GM19397 (cell line): ENCODE measurements around the gene LDLR.
"Not testable (repeated sequence)": the region's sequence is repeated elsewhere in the genome, so short reads cannot be mapped to it uniquely, and the experiment has no call there.

Experiments
- ATAC-seq: cut with Tn5 transposase; IDR thresholded peaks from one replicate; pipeline ENCODE4 v1.9.1; 2021; ENCODE audit warnings: mild to moderate bottlenecking, moderate library complexity; ENCODE audit not compliant: unreplicated experiment

LDLR gene

DNA sequence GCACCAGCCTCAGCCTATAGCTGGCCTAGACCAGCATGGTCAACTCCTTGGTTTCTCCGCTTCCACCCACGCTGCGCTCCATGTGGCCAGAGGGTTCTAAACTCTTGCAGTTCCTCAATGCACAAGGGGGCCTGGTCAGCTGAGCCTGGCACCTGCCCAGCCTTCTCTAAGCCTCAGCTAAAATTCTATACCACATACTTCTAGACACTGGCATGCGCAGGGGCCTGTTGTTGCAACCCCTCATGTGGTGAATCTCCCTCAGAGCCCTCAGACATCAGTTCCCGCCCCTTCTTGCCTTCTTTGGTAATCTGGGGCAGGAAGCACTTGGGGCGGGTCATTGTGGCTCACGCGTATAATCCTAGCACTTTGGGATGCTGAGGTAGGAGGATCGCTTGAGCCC, 19.7 kb upstream of the LDLR start:
- no peak for ATAC-seq

DNA sequence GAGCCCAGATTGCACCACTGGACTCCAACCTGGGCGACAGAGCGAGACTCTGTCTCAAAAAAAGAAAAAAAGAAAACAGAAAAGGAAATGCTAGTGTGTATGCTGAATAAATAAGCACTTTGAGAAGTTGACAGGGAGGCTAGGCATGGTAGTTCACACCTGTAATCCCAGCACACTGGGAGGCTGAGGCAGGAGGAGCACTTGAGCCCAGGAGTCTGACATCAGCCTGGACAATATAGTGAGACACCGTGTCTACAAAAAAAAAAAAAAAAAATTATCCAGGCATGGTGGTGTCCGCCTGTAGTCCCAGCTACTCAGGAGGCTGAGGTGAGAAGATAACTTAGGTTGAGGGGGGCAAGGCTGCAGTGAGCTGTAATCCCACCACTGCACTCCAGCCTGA, 19.1 kb upstream of the LDLR start:
- no peak for ATAC-seq

DNA sequence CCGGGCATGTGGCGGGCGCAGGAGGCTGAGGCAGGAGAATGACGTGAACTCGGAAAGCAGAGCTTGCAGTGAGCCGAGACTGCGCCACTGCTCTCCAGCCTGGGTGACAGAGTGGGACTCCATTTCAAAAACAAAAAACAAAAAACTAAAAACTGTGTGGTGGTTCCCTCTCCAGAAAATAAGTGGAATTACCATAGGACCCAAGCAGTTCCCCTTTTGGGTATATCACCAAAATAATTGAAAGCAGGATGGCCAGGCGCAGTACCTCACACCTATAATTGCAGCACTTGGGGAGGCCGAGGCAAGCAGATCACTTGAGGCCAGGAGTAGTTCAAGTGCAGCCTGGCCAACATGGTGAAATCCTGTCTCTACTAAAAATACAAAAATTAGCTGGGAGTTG, 15.7 kb upstream of the LDLR start:
- ATAC-seq: no peak

DNA sequence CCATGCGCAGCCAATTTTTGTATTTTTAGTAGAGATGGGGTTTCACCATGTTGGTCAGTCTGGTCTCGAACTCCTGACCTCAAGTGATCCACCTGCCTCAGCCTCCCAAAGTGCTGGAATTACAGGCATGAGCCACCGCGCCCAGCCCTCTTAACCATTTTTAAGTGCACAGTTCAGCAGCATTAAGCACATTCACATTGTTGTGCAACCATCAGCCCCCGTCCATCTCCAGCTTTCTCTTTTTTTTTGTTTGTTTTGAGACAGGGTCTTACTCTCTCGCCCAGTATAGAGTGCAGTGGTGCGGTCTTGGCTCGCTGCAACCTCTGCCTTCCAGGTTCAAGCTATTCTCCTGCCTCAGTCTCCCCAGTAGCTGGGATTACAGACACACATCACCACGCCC, 12.5 kb upstream of the LDLR start:
- ATAC-seq: not testable (repeated sequence)

DNA sequence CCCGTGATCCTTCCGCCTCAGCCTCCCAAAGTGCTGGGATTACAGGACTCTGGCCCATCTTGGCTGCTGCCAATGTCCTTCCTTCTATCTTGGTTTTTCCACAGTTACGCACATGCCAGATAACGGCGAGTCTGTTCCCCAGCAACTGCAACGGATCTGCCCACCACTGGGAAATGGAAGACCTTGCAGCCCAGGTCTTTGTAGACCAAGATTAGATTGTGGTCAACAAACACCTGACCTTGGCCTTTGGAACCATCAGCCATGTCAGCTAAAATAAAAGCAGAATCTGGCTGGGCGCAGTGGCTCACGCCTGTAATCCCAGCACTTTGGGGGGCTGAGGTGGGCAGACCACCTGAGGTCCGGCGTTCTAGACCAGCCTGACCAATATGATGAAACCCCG, 10.4 kb upstream of the LDLR start:
- ATAC-seq: no peak

DNA sequence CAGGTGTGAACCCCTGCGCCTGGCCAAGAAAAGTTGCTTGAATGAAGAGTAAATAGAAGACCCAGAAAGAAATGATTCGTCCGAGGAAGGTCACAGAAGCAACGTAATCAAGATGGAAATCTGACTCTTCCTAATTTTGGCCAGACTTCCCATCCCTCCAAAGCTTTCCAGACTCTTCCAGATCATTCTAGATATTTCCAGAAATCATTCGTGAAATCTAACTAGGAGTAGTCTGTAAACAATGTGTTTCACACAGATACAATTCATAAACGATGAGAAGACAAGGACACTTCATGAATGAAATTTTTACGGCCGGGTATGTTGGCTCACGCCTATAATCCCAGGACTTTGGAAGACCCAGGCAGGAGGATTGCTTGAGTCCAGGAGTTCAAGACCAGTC, 9.3 kb upstream of the LDLR start:
- ATAC-seq: no peak

DNA sequence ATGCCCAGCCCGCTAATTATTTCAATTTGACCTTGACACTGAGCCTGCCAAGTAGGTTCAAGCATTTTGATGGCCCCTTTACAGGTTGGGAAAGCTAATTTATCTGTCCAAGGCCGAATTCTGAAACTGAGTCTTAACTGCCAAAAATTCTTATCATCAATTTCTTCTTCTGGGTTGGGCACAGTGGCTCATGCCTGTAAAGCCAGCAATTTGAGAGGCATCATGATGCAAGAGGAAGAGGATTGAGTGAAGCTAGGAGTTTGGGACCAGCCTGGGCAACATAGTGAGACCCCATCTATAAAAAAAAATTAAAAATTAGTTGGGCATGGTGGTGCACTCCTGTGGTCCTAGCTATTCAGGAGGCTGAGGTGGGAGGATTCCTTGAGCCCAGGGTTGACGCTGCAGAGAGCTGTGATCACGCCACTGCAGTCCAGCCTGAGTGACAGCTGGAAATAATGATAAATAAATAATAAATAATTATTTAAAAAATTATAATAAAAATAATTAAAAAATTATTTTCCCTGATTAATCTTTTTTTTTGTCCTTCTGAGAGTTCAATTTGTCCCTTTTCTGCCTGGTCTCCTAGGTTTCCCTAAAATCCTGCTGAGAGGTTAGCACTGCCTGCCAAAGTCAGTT, 1.3 kb upstream of the LDLR start:
- no peak for ATAC-seq

DNA sequence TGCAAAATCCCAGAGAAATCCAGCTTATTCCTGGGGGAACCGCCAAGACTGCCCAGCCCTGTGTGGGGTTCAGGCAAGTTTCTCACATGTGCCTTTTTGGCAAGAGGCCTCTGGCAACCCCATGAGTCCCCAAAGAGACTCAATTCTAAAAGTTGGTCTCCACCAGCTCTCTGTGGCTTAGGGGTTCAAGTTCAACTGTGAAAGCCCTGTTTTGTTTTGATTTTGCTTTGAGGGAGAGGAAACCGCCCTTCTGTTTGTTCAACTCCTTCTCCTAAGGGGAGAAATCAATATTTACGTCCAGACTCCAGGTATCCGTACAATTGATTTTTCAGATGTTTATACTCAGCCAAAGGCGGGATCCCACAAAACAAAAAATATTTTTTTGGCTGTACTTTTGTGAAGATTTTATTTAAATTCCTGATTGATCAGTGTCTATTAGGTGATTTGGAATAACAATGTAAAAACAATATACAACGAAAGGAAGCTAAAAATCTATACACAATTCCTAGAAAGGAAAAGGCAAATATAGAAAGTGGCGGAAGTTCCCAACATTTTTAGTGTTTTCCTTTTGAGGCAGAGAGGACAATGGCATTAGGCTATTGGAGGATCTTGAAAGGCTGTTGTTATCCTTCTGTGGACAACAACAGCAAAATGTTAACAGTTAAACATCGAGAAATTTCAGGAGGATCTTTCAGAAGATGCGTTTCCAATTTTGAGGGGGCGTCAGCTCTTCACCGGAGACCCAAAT, 583 bp upstream of the LDLR start:
- no peak for ATAC-seq

DNA sequence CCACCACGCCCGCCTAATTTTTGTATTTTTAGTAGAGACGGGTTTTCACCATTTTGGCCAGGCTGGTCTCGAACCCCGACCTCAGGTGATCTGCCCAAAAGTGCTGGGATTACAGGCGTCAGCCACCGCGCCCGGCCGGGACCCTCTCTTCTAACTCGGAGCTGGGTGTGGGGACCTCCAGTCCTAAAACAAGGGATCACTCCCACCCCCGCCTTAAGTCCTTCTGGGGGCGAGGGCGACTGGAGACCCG, 676 bp downstream of the LDLR start:
- ATAC-seq: not testable (repeated sequence)

DNA sequence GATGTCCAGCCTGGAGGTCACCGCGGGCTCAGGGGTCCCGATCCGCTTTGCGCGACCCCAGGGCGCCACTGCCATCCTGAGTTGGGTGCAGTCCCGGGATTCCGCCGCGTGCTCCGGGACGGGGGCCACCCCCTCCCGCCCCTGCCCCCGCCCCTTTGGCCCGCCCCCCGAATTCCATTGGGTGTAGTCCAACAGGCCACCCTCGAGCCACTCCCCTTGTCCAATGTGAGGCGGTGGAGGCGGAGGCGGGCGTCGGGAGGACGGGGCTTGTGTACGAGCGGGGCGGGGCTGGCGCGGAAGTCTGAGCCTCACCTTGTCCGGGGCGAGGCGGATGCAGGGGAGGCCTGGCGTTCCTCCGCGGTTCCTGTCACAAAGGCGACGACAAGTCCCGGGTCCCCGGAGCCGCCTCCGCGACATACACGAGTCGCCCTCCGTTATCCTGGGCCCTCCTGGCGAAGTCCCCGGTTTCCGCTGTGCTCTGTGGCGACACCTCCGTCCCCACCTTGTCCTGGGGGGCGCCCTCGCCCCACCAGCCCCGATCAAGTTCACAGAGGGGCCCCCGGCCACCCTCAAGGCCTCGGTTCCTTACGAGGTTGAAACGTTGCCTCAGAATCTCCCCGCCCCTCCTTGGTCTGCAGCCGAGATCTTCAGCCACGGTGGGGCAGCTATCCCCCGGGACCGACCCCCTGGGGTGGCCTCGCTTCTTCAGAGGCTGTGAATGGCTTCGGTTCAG, 1.2 kb downstream of the LDLR start:
- ATAC-seq: peak; percentile 84

DNA sequence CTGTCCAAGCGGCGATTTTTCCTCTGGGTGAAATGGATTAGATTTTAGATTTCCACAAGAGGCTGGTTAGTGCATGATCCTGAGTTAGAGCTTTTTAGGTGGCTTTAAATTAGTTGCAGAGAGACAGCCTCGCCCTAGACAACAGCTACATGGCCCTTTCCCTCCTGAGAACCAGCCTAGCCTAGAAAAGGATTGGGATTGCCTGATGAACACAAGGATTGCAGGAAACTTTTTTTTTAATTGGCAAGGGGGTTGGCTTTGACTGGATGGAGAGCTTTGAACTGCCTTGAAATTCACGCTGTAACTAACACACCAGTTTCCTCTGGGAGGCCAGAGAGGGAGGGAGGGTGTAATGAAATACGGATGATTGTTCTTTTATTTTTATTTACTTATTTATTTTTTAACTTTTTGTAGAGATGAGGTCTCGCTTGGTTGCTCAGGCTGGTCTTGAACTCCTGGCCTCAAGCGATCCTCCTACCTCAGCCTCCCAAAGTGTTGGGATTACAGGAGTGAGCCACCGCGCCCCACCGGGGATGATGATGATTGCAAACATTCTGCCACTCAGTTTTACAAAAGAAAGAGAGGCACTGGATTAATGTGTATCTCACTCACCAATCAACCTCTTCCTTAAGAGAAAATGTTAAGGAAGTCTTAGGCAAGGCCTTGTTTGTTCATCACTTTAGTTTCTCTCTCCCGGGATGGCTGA, 1.9 kb downstream of the LDLR start:
- no peak for ATAC-seq

DNA sequence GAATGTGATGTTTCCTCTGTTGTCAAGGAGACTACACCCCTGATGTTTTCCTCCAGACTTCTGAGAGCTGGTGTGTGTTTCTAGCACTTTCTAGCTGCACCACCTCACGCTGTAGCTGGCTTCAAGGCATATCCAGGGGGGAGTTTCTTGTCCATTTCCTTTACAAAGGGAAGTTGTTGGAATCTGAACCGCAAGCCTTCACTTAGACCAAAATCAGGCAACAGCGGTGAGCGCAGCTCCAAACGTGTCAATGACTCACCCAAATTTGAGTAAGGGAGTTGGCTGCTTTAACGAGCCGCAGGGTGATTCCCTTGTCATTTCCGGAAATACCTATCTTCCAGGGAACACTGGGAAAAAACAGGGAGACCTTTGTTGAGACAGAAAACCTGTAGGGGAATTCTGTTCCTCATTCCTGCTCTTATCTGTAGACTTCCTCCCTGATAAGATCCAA, 2.5 kb downstream of the LDLR start:
- no peak for ATAC-seq

DNA sequence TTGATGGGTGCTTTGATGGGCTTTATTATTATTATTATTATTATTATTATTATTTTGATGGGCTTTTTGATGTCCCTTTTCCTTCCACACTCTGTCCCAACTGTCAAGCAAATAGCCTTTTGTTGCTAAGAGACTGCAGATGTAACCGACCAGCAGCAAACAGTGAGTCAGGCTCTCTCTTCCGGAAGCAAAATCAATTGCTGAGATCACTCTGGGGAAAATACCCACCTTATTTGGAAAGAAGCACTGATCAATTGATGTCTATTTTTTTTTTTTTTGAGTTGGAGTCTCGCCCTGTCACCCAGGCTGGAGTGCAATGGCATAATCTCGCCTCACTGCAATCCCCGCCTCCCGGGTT, 2.9 kb downstream of the LDLR start:
- no peak for ATAC-seq

DNA sequence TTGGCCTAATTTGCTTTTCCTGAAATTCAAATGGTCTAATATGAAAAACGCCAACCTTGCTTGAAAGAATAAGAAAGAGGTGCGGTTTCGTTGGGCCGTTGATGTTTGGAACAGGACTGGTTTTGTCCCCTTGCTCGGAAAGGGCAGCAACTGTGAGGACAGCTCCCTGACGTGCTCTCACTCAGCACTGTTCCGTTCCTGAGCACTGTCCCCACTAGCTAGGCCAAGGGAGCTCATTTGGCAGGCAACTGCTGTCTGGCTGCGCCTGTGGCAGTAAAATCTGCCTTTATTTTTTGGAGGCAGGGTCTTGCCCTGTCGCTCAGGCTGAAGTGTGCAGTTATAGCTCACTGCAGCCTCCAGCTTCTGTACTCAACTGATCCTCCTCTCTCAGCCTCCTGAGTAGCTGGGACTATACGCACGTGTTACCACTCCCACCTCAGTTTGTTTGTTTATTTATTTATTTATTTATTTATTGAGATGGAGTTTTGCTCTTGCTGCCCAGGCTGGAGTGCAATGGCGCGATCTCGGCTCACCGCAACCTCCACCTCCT, 4.5 kb downstream of the LDLR start:
- ATAC-seq: no peak

DNA sequence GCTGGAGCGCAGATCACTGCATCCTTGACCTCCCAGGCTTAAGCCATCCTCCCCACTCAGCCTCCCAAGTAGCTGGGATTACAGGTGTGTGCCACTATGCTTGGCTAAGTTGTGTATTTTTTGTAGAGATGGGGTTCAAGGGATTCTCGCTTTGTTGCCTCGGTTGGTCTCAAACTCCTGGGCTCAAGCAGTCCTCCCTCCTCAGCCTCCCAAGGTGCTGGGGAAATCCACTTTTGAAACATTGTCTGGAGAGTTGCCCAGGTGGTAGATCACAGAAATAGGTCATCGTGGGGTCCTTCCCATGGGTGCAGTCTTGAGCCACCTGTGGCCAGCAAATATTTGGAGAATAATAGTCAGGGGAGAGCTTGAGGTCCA, 5.2 kb downstream of the LDLR start:
- no peak for ATAC-seq

DNA sequence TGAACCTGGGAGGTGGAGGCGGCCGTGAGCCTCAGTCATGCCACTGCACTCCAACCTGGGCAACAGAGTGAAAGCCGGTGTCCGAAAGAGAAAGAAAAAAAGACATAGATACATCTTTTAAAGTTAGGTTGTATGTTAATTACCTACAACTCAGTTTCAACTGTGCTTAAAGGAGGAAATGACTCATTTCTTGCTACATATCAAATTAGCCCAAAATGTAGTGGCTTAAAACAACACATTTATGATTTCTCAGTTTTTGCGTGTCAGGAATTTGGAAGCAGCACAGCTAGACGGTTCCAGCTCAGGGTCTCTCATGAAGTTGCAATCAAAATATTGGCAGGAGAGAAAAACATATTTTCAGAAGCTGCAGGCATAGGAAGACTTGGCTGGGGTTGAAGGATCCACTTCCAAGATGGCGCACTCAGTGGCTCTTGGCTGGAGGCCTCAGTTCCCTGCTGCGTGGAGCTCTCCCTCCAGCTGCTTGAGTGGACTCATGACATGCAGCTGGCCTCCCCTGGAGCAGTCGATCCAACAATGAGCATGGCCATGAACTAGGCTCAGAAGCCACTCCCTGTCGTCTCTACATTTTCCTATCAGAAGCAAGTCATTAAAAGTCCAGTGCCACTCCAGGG, 7.1 kb downstream of the LDLR start:
- no peak for ATAC-seq

DNA sequence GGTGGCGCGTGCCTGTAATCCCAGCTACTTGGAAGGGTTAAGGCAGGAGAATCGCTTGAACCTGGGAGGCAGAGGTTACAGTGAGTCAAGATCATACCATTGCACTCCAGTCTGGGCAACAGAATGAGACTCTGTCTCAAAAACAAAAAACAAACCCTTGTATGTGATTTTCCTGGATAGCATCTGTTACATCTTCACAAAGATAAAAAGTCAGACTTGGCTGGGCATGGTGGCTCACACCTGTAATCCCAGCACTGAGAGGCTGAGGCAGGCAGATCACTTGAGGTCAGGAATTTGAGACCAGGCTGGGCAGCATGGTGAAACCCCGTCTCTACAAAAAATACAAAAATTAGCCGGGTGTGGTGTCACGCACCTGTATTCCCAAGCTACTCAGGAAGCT, 8.1 kb downstream of the LDLR start:
- ATAC-seq: not testable (repeated sequence)

DNA sequence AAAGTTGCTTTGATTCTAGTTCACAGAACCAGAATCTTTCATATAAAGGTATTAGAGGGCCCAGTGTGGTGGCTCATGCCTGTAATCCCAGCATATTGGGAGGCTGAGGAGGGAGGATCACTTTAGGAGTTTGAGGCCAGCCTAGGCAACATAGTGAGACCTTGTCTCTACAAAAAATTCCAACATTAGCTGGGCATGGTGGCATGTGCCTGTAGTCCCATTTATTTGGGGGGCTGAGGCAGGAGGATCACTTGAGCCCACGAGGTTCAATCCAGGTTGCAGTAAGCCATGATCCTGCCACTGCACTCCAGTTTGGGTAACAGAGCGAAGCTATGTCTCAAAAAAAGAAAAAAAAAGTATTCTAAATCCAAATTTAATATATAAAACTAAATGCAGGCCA, 9.1 kb downstream of the LDLR start:
- ATAC-seq: no peak

DNA sequence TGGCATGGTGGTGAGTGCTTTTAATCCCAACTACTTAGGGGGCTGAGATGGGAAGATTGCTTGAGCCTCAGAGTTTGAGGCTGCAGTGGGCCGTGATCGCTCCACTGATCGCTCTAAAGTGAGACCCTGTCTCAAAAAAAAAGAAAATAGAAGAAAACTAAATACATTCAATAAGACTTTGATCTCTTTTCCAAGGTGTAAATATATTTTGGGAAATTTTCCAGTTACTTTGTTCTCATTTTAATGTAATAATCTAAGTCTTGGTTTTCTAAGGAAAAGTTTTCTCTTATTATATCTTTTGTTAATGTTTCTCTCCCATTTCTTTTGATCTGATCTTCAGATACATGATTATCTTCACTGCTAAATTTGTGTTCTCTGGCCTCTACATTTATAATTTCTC, 9.6 kb downstream of the LDLR start:
- ATAC-seq: no peak

DNA sequence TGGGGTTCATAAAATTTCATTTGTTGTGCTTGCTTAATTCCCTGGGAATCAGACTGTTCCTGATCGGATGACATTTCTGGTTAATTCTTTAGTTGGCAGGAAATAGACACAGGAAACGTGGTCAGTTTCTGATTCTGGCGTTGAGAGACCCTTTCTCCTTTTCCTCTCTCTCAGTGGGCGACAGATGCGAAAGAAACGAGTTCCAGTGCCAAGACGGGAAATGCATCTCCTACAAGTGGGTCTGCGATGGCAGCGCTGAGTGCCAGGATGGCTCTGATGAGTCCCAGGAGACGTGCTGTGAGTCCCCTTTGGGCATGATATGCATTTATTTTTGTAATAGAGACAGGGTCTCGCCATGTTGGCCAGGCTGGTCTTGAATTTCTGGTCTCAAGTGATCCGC, 10.8 kb downstream of the LDLR start:
- ATAC-seq: no peak

DNA sequence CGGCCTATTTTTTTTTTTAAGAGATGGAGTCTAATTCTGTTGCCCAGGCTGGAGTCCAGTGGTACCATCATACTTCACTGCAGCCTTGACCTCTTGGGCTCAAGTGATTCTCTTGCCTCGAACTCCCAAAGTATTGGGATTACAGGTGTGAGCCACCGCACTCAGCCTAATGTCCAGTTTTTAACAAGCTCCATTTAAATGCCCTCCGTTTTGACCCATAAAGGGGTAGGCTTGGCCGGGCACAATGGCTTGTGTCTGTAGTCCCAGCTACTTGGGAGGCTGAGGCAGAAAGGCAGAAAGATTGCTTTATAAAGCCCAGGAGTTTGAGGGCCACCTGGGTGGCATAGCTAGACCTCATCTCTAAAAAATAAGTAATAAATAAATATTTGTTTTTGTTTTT, 11.8 kb downstream of the LDLR start:
- no peak for ATAC-seq
